HuH-7.5 (cell line): Measurements from ENCODE around the gene KRT85.

Source experiments
- DNase-seq: peaks from one replicate; pipeline ENCODE4 v3.0.0; 2011; ENCODE audit warnings: low spot score

Gene KRT85

GRCh38 chr12:52323416-52324152, 43.7 kb downstream of the KRT85 start:
- DNase-seq = no peak

- no peak for DNase-seq
These were observed 44.3 kb downstream of the KRT85 start for GRCh38 chr12:52323001-52323400.

- no peak for DNase-seq
These were observed 45.2 kb downstream of the KRT85 start for GRCh38 chr12:52322069-52322468.

- no peak for DNase-seq
These were observed 45.9 kb downstream of the KRT85 start for GRCh38 chr12:52321418-52321817.

GRCh38 chr12:52320784-52321400, 46.4 kb downstream of the KRT85 start, which contains the start of gene KRT83:
Gene KRT83, minus strand, starts transcription at chr12:52321398. Its CDS starts 63 bp downstream, at chr12:52321335.
- no peak for DNase-seq

GRCh38 chr12:52319097-52319496, 48.2 kb downstream of the KRT85 start:
- no peak for DNase-seq

GRCh38 chr12:52318241-52318990, 48.9 kb downstream of the KRT85 start:
- no peak for DNase-seq

GRCh38 chr12:52317468-52318052, 49.7 kb downstream of the KRT85 start:
- DNase-seq = no peak

- no peak for DNase-seq
These were observed 50.6 kb downstream of the KRT85 start for GRCh38 chr12:52316701-52317100.

- DNase-seq = no peak
These were observed 51.0 kb downstream of the KRT85 start for GRCh38 chr12:52316290-52316689.

- DNase-seq = peak; percentile 59
These were observed 51.6 kb downstream of the KRT85 start for GRCh38 chr12:52315721-52316120.

- no peak for DNase-seq
These were observed 52.8 kb downstream of the KRT85 start for GRCh38 chr12:52314511-52314910.

GRCh38 chr12:52313926-52314325, 53.4 kb downstream of the KRT85 start:
- no peak for DNase-seq

- no peak for DNase-seq
These were observed 53.8 kb downstream of the KRT85 start for GRCh38 chr12:52313461-52313860.

- DNase-seq = no peak
These were observed 55.2 kb downstream of the KRT85 start for GRCh38 chr12:52312086-52312485.

GRCh38 chr12:52311285-52311648, 56.0 kb downstream of the KRT85 start:
- no peak for DNase-seq

GRCh38 chr12:52310622-52311284, 56.5 kb downstream of the KRT85 start:
- DNase-seq = no peak
